SK-N-SH (cell line): Measurements from ENCODE around the gene TM7SF2.

ENCODE experiments used
- CHD2 ChIP-seq: fragments of 150-350 bp; IDR thresholded peaks from 2 replicates; pipeline ENCODE4 v1.6.1; 2018; ENCODE audit warnings: low read length; ENCODE audit not compliant: partially characterized antibody
- GABPA ChIP-seq: IDR thresholded peaks from 2 replicates; pipeline ENCODE4 v1.4.0; 2012; ENCODE audit warnings: low read depth, mild to moderate bottlenecking
- JUND ChIP-seq: IDR thresholded peaks from 2 replicates; pipeline ENCODE4 v1.4.0; 2012
- RFX5 ChIP-seq: IDR thresholded peaks from 2 replicates; pipeline ENCODE4 v1.6.1; 2012; ENCODE audit warnings: mild to moderate bottlenecking, improper control_type of control experiment, low read length
- SIN3A ChIP-seq: IDR thresholded peaks from 2 replicates; pipeline ENCODE4 v1.6.1; 2012; ENCODE audit warnings: low read depth, mild to moderate bottlenecking, low read length, moderate library complexity, borderline replicate concordance
- TAF1 ChIP-seq: IDR thresholded peaks from 2 replicates; pipeline ENCODE4 v1.6.1; 2012; ENCODE audit warnings: low read depth, mild to moderate bottlenecking, low read length, moderate library complexity, borderline replicate concordance
- TF ChIP-seq, protein P1 (sequence below): fragments of 200-600 bp; sonication (generic); IDR thresholded peaks from 2 replicates; pipeline ENCODE4 v1.6.1; 2017; ENCODE audit warnings: antibody characterized with exemption, mild to moderate bottlenecking, moderate library complexity

DNA sequence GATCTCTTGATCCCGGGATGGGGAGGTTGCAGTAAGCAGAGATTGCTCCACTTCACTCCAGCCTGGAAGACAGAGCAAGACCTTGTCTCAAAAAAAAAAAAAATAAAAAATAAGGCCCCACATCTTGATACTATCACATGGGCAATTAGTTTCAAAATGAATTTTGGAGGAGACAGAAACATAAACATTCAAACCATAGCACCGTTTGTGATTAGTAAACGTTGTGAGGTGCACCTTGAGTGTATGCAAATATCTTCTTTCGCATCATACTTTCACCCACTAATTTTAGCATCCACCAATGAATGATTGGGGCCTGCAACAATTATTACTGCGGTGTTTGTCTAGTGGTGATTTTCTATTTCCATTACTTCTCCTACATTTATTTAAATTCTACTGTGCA, 47.3 kb downstream of the TM7SF2 start:
- TF ChIP-seq RFX5 (no peak), TAF1 (no peak), SIN3A (no peak), GABPA (no peak), CHD2 (no peak), JUND (no peak)
- TF ChIP-seq, protein P1, sequence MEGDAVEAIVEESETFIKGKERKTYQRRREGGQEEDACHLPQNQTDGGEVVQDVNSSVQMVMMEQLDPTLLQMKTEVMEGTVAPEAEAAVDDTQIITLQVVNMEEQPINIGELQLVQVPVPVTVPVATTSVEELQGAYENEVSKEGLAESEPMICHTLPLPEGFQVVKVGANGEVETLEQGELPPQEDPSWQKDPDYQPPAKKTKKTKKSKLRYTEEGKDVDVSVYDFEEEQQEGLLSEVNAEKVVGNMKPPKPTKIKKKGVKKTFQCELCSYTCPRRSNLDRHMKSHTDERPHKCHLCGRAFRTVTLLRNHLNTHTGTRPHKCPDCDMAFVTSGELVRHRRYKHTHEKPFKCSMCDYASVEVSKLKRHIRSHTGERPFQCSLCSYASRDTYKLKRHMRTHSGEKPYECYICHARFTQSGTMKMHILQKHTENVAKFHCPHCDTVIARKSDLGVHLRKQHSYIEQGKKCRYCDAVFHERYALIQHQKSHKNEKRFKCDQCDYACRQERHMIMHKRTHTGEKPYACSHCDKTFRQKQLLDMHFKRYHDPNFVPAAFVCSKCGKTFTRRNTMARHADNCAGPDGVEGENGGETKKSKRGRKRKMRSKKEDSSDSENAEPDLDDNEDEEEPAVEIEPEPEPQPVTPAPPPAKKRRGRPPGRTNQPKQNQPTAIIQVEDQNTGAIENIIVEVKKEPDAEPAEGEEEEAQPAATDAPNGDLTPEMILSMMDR = no peak
